Left renal cortex interstitium (tissue), 4 donors: ENCODE data around the gene IMPG1. TPM values are rescaled to one million over a fixed set of nuclear protein-coding genes. Genes with fewer than 3 reads are reported as not detected.
"Not testable (repeated sequence)": the region's sequence is repeated elsewhere in the genome, so short reads cannot be mapped to it uniquely, and the experiment has no call there.

ENCODE experiments used
- DNase-seq, 4 donors: peaks; one replicate each; pipeline ENCODE4 v3.0.0-alpha.2; 2013; ENCODE audit warnings: low read depth in 4 of 4, low spot score in 2 of 4, missing footprints in 1 of 4
- polyA plus RNA-seq, 4 donors: library from polyadenylated mRNA; unstranded; fragments of 120-200 nt; gene quantifications; one replicate each; pipeline ENCODE4 v1.2.1, GENCODE V29; 2013; ENCODE audit not compliant: insufficient read length in 4 of 4

IMPG1 gene
- polyA plus RNA-seq, 4 donors = 1.3 to 5.7 (median 2.7) TPM

DNA sequence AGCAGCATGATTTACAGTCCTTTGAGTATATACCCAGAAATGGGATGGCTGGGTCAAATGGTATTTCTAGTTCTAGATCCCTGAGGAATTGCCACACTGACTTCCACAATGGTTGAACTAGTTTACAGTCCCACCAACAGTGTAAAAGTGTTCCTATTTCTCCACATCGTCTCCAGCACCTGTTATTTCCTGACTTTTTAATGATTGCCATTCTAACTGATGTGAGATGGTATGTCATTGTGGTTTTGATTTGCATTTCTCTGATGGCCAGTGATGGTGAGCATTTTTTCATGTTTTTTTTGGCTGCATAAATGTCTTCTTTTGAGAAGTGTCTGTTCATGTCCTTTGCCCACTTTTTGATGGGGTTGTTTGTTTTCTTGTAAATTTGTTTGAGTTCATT is 172.2 kb downstream of the IMPG1 start:
- DNase-seq = not testable (repeated sequence)

GRCh38 chr6:75896526-75896925 is 175.9 kb downstream of the IMPG1 start:
- DNase-seq = no peak

DNA sequence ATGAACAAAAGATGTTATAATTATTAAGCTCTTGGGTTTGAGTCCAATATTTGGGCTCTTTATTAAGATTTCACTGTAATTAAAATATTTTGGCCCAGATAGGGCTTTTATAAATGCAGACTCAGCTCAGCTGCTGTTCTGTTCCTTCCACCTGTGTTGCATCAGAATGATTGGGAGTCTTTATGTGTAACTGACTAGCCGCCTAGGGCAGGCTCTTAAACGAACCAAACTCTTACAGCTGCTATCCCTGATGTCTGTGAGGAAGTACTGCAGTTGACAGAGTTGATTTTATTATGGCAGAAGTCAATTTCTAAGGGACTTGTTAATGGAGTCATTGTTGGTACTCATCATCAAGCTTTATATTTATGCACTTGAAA is 178.7 kb downstream of the IMPG1 start:
- DNase-seq = no peak

DNA sequence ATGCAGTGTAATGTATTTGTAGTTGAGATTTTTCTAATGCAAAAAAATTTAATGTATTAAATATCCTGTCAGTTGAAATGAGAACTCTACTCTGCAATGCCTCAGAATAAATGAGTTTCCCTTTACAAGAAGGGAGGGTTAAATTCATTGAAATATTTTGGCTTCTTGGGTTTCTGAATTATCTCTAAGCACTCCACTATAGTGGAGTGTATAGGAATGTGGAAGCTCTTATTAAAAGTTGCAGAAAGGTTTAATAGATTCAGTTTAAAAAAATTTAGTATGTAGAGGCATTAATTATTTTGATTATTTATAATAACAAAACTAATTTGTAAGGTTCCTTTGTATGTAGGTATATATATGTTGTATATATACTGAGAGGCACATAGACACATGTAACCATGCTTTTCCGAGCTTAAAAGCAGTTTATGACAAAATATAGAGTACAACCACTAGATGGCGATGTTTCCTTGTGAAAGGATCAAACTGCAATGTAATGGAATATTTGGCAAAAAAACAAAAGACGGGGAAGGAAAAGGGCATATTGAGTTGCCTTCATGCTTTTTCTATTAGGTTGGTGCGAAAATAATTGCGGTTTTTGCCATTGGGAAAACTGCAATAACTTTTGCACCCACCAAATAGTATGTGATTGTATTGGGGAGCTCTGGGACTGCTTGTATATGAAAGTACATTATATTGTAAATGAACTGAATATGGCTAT is 179.2 kb downstream of the IMPG1 start:
- peak; percentile 37 to 65 (median 48) for DNase-seq

- DNase-seq = no peak
These were observed 180.1 kb downstream of the IMPG1 start for GRCh38 chr6:75892384-75892783.

- DNase-seq = no peak
These were observed 187.6 kb downstream of the IMPG1 start for GRCh38 chr6:75884822-75885221.

DNA sequence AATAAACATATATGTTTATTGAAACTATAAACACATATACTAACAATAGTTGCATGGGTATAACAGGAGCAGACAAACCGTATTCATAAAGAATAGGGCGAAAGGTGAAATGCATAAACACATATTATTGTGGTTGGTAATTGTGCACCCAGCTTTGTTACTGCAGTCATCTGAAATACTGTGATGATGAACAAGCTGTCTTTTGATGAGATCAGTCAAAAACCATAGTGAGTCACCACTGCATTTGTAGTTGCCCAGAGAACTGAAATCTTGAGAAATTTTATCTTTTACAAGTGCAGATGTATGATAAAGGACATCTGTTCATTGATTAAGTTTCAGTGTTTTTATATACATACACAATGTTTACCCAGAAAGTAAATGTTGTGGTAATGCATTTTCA is 189.7 kb downstream of the IMPG1 start:
- DNase-seq = no peak

GRCh38 chr6:75880305-75880704 is 192.2 kb downstream of the IMPG1 start:
- DNase-seq = no peak

GRCh38 chr6:75876152-75876551 is 196.3 kb downstream of the IMPG1 start:
- no peak for DNase-seq

DNA sequence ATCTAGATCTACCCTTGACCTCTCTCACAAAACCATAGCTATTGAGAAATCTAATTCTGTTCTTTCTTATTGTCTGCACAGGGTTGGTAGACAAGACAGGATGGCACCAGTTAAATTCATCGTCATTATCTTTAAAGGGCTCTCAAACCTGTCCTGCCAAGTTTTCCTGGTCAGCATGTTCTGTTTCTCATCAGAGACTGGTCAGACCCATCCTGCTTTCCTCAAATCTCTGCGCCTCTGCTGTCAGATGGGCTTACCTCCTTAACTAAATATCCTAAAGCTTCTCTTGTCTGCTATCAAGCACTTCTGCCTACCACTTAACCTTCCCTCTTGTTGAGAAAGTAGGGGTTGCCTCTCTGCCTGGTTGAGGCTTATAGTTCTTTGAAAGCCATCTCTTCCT is 198.2 kb downstream of the IMPG1 start:
- DNase-seq = no peak
